ENCODE results near the gene AIMP2.

DNA sequence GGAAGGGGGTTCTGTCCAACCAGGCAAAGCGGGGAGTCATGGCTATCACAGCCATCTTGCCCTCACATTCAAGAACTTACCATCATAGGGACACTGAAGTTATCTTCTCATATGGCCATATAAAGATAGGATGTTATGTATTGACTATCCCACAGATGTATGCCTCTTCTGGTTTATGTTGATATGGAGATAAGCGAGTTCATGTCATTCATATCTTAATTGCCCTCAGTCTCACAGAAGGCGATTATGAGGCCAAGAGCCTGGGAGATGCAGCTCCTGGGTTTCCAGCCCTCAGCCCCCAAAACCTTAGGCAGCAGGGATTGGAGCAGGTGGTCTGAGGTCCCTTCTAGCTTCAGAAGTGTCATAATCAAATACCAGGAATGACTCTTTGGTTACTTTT is 13.6 kb downstream of the AIMP2 start:
- TF ChIP-seq, protein P1, sequence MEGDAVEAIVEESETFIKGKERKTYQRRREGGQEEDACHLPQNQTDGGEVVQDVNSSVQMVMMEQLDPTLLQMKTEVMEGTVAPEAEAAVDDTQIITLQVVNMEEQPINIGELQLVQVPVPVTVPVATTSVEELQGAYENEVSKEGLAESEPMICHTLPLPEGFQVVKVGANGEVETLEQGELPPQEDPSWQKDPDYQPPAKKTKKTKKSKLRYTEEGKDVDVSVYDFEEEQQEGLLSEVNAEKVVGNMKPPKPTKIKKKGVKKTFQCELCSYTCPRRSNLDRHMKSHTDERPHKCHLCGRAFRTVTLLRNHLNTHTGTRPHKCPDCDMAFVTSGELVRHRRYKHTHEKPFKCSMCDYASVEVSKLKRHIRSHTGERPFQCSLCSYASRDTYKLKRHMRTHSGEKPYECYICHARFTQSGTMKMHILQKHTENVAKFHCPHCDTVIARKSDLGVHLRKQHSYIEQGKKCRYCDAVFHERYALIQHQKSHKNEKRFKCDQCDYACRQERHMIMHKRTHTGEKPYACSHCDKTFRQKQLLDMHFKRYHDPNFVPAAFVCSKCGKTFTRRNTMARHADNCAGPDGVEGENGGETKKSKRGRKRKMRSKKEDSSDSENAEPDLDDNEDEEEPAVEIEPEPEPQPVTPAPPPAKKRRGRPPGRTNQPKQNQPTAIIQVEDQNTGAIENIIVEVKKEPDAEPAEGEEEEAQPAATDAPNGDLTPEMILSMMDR (IDR thresholded peaks at IDR 0.05) = no peak
- no peak for TF ChIP-seq POLR2A (IDR thresholded peaks at IDR 0.05; ENCODE audit: low read depth)

Measured in esophagus muscularis mucosa (tissue), 3 donors.